ENCODE measurements around the gene KCNH6.

DNA sequence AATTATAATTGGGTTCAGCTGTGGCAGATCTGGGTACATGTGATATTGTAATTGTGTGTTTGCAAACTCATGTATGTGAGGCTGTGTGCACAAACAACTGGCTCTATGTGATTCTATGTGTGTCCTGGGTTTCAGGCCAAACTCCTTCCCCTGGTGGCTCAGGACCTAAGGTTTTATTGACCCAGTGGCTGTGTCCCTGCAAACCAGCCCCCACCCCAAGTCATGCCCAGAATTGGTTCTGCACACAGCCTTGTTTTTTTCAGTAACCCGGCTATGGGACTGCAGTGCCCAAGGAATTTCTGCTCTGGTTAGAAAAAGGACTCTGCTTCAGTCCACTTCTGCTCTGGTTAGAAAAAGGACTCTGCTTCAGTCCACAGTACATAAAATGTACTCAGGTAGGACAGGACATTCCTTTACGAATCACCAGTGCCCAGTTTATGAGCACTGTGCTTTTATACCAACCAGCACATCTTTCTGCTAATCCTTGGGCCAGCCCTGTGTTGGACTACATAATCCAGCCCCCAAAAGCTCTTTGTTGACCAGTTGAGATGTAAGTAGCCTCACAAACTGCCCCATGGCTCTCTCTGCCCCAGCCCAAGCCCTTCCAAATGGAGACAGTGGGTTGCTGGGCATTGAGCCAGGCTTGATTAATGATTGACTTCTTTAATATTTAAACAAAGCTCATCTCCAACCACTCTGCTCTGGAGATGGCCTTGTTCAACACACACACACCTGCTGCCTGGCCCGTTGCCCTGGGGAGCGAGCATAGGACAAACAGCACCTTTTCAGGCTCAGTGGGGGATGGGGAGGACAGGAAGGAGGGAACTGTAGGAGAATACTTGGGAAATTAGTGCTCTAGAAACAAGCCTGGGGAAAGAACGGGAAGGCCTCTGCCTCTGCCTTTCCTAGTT is 2.9 kb upstream of the KCNH6 start:
- TF ChIP-seq, protein P1, sequence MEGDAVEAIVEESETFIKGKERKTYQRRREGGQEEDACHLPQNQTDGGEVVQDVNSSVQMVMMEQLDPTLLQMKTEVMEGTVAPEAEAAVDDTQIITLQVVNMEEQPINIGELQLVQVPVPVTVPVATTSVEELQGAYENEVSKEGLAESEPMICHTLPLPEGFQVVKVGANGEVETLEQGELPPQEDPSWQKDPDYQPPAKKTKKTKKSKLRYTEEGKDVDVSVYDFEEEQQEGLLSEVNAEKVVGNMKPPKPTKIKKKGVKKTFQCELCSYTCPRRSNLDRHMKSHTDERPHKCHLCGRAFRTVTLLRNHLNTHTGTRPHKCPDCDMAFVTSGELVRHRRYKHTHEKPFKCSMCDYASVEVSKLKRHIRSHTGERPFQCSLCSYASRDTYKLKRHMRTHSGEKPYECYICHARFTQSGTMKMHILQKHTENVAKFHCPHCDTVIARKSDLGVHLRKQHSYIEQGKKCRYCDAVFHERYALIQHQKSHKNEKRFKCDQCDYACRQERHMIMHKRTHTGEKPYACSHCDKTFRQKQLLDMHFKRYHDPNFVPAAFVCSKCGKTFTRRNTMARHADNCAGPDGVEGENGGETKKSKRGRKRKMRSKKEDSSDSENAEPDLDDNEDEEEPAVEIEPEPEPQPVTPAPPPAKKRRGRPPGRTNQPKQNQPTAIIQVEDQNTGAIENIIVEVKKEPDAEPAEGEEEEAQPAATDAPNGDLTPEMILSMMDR (IDR thresholded peaks at IDR 0.05): no peak
- TF ChIP-seq NRF1 (IDR thresholded peaks at IDR 0.05; ENCODE audit: low read depth, low read length) (no peak), NFIC (IDR thresholded peaks at IDR 0.05; ENCODE audit: borderline replicate concordance) (no peak), RAD21 (IDR thresholded peaks at IDR 0.05; ENCODE audit: low read length) (no peak), TAF1 (IDR thresholded peaks at IDR 0.05; ENCODE audit: borderline replicate concordance, low read depth, low read length) (no peak), SIN3A (IDR thresholded peaks at IDR 0.05; ENCODE audit: borderline replicate concordance, low read depth, low read length) (no peak), TCF12 (IDR thresholded peaks at IDR 0.05) (no peak)

All from SK-N-SH (cell line).